Fibroblast of lung (primary cell): ENCODE data around the gene SEC16A.

Experiments
- EZH2 ChIP-seq: IDR thresholded peaks from 2 replicates; pipeline ENCODE4 v1.5.1; 2012; ENCODE audit warnings: low read length, control low read depth, mild to moderate bottlenecking; ENCODE audit errors: missing control alignments
- TF ChIP-seq, protein P1 (sequence below), 2 donors: IDR thresholded peaks in 1 of 2; conservative IDR thresholded peaks in 1 of 2; 1 replicate in 1 of 2; 2 replicates in 1 of 2; pipeline ENCODE4 v1.5.1; 2011 to 2012; ENCODE audit warnings: low read length in 2 of 2, control low read depth in 1 of 2, inconsistent platforms in 1 of 2, low read depth in 1 of 2, mild to moderate bottlenecking in 1 of 2

DNA sequence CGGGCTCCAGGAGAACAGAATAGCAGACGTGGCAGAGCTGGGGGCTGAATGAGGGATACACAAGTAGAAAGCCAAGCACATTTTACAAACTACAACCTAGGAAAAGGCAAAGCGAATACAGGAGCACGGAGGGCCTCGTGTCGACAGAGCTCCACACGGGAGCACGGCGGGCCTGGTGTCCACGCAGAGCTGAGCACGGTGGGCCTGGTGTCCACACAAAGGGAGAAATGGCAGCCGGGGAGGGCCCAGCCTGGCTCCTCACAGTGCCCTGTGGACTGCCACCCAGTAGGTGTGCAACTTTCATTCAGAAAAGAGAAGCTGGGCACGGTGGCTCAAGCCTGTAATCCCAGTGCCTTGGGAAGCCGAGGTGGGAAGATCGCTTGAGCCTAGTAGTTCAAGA lies 39.8 kb downstream of the SEC16A start:
- TF ChIP-seq, protein P1, sequence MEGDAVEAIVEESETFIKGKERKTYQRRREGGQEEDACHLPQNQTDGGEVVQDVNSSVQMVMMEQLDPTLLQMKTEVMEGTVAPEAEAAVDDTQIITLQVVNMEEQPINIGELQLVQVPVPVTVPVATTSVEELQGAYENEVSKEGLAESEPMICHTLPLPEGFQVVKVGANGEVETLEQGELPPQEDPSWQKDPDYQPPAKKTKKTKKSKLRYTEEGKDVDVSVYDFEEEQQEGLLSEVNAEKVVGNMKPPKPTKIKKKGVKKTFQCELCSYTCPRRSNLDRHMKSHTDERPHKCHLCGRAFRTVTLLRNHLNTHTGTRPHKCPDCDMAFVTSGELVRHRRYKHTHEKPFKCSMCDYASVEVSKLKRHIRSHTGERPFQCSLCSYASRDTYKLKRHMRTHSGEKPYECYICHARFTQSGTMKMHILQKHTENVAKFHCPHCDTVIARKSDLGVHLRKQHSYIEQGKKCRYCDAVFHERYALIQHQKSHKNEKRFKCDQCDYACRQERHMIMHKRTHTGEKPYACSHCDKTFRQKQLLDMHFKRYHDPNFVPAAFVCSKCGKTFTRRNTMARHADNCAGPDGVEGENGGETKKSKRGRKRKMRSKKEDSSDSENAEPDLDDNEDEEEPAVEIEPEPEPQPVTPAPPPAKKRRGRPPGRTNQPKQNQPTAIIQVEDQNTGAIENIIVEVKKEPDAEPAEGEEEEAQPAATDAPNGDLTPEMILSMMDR (conservative IDR thresholded peaks at IDR 0.05 in 1 of 2, IDR thresholded peaks at IDR 0.05 in 1 of 2; ENCODE audit: low read depth in 1 of 2, low read length in 2 of 2) = no peak
- TF ChIP-seq EZH2 = no peak
